Measurements from ENCODE around the gene LRRK1. TPM values are rescaled to one million over a fixed set of nuclear protein-coding genes. Genes with fewer than 3 reads are reported as not detected.

The LRRK1 gene
- total RNA-seq, 1 experiment from 2014 or later: 7.6 TPM

GRCh38 chr15:100995471-100996430 lies 76.6 kb downstream of the LRRK1 start (continued):
- no peak for TF ChIP-seq ZNF281 (CRISPR knock-in tag; IDR thresholded peaks at IDR 0.05)
- TF ChIP-seq USF2 (CRISPR knock-in tag; IDR thresholded peaks at IDR 0.05): no peak
- no peak for TF ChIP-seq JUN (CRISPR knock-in tag; IDR thresholded peaks at IDR 0.05)
- TF ChIP-seq ATF1 (CRISPR knock-in tag; IDR thresholded peaks at IDR 0.05): no peak
- TF ChIP-seq ZNF671 (CRISPR knock-in tag; IDR thresholded peaks at IDR 0.05): no peak
- no peak for TF ChIP-seq ZNF416 (CRISPR knock-in tag; IDR thresholded peaks at IDR 0.05)

- H3K4me1 Mint-ChIP-seq: peaks cover 23% of the 10 kb centered on the region
- CTCF ChIA-PET: interaction anchor here (7.1 kb wide), 1 partner anchor 11 kb away, joined by 74 read pairs; no protein-coding TSS in a partner anchor
- no peak overlapping the region for H3K4me3 Mint-ChIP-seq
- no peaks in the 10 kb centered on the region for H3K27me3 Mint-ChIP-seq (ENCODE audit: low read depth)
- no peaks in the 10 kb centered on the region for H3K36me3 Mint-ChIP-seq
- POLR2A ChIA-PET: no interaction called here
- H3K27ac Mint-ChIP-seq: no peak overlapping the region
- H3K9me3 Mint-ChIP-seq: 0 out of 2 replicates have a peak, but pooled peaks cover 3% of the 10 kb centered on the region
- ATAC-seq: no peak
- DNase-seq (ENCODE audit: low spot score): no peak
- no peak for TF ChIP-seq SMAD4 (CRISPR knock-in tag; IDR thresholded peaks at IDR 0.05)
- TF ChIP-seq ZNF532 (CRISPR knock-in tag; IDR thresholded peaks at IDR 0.05; ENCODE audit: borderline replicate concordance): no peak
- no peak for TF ChIP-seq OVOL2 (CRISPR knock-in tag; IDR thresholded peaks at IDR 0.05; ENCODE audit: borderline replicate concordance)
- no peak for TF ChIP-seq TP53 (CRISPR knock-in tag; IDR thresholded peaks at IDR 0.05)
- TF ChIP-seq NR2C2 (CRISPR knock-in tag; IDR thresholded peaks at IDR 0.05): no peak
- no peak for TF ChIP-seq CBFB (CRISPR knock-in tag; IDR thresholded peaks at IDR 0.05; ENCODE audit: low read depth)
- TF ChIP-seq PREB (CRISPR knock-in tag; IDR thresholded peaks at IDR 0.05; ENCODE audit: borderline replicate concordance): no peak
- no peak for TF ChIP-seq E2F1 (CRISPR knock-in tag; IDR thresholded peaks at IDR 0.05)
- no peak for TF ChIP-seq EMX1 (CRISPR knock-in tag; IDR thresholded peaks at IDR 0.05)
- TF ChIP-seq ZNF671 (CRISPR knock-in tag; IDR thresholded peaks at IDR 0.05): no peak
- TF ChIP-seq FOXJ3 (CRISPR knock-in tag; IDR thresholded peaks at IDR 0.05; ENCODE audit: borderline replicate concordance): no peak
- TF ChIP-seq SMAD3 (CRISPR knock-in tag; IDR thresholded peaks at IDR 0.05; ENCODE audit: borderline replicate concordance): no peak
- TF ChIP-seq IRF1 (CRISPR knock-in tag; IDR thresholded peaks at IDR 0.05): no peak
- TF ChIP-seq HMGXB4 (CRISPR knock-in tag; IDR thresholded peaks at IDR 0.05): no peak
- TF ChIP-seq ZNF423 (CRISPR knock-in tag; IDR thresholded peaks at IDR 0.05): no peak
- no peak for TF ChIP-seq ATF3 (CRISPR knock-in tag; conservative IDR thresholded peaks at IDR 0.05)
These were observed 78.3 kb downstream of the LRRK1 start for GRCh38 chr15:100997442-100997841.

Data from WTC11 (cell line).